NT2/D1 (cell line): ENCODE data around the gene NT5DC3.
A peak's percentile ranks its signal among the peaks of the same experiment; 100 is the strongest.

Source experiments
- DNase-seq: peaks from one replicate; pipeline ENCODE4 v3.0.0-alpha.2; 2011; ENCODE audit warnings: low read depth, low spot score
- H3K27me3 ChIP-seq: 2 replicates; pipeline ENCODE4 v1.6.0; 2011; ENCODE audit warnings: mild to moderate bottlenecking; ENCODE audit not compliant: insufficient read length, insufficient read depth
- H3K36me3 ChIP-seq: 2 replicates; pipeline ENCODE4 v1.6.1; 2011; ENCODE audit warnings: mild to moderate bottlenecking, low read length, mixed read lengths; ENCODE audit not compliant: insufficient read depth, insufficient read length
- H3K4me1 ChIP-seq: 2 replicates; pipeline ENCODE4 v1.5.1; 2011; ENCODE audit not compliant: insufficient read depth, insufficient read length
- H3K4me3 ChIP-seq: 2 replicates; pipeline ENCODE4 v1.5.1; 2011; ENCODE audit warnings: low read depth; ENCODE audit not compliant: insufficient read length
- H3K9ac ChIP-seq: 2 replicates; pipeline ENCODE4 v1.6.0; 2011; ENCODE audit warnings: low read depth; ENCODE audit not compliant: insufficient read length
- H3K9me3 ChIP-seq: 2 replicates; pipeline ENCODE4 v1.5.1; 2011; ENCODE audit warnings: mild to moderate bottlenecking, low read length; ENCODE audit not compliant: insufficient read depth
- SUZ12 ChIP-seq: IDR thresholded peaks from 2 replicates; pipeline ENCODE4 v1.6.1; 2011; ENCODE audit not compliant: insufficient read length, insufficient read depth; ENCODE audit errors: extremely low read depth
- YY1 ChIP-seq: IDR thresholded peaks from 2 replicates; pipeline ENCODE4 v1.6.1; 2011; ENCODE audit not compliant: insufficient read length, insufficient read depth
- ZNF274 ChIP-seq: IDR thresholded peaks from 2 replicates; pipeline ENCODE4 v1.6.1; 2011; ENCODE audit warnings: mild to moderate bottlenecking, low read depth, low read length

NT5DC3 gene

GRCh38 chr12:103751600-103751999 lies 89.4 kb downstream of the NT5DC3 start:
- Histone ChIP-seq H3K9ac (no peak overlapping the region), H3K27me3 (no peaks in the 10 kb centered on the region), H3K4me3 (no peak overlapping the region), H3K9me3 (no peaks in the 10 kb centered on the region), H3K4me1 (peaks cover 4% of the 10 kb centered on the region), H3K36me3 (no peaks in the 10 kb centered on the region)
- DNase-seq, result no peak
- TF ChIP-seq ZNF274, result no peak

- TF ChIP-seq SUZ12 (no peak), ZNF274 (no peak), YY1 (no peak)
- Histone ChIP-seq H3K27me3 (no peaks in the 10 kb centered on the region), H3K9ac (no peak overlapping the region), H3K4me3 (no peak overlapping the region), H3K4me1 (peaks cover 4% of the 10 kb centered on the region), H3K36me3 (no peaks in the 10 kb centered on the region), H3K9me3 (no peaks in the 10 kb centered on the region)
- no peak for DNase-seq
Observed at GRCh38 chr12:103751171-103751570, 89.9 kb downstream of the NT5DC3 start.

GRCh38 chr12:103748875-103749274 lies 92.2 kb downstream of the NT5DC3 start:
- no peaks in the 10 kb centered on the region for H3K9me3 ChIP-seq
- TF ChIP-seq SUZ12, result no peak
- no peak for TF ChIP-seq ZNF274
- TF ChIP-seq YY1, result no peak

GRCh38 chr12:103748002-103748401 lies 93.0 kb downstream of the NT5DC3 start:
- Histone ChIP-seq H3K9me3 (no peaks in the 10 kb centered on the region), H3K4me1 (peaks cover 4% of the 10 kb centered on the region), H3K4me3 (no peak overlapping the region), H3K27me3 (no peaks in the 10 kb centered on the region), H3K36me3 (no peaks in the 10 kb centered on the region), H3K9ac (no peak overlapping the region)
- TF ChIP-seq YY1 (no peak), ZNF274 (no peak), SUZ12 (no peak)
- DNase-seq, result no peak

More at GRCh38 chr12:103748875-103749274, 92.2 kb downstream of the NT5DC3 start:
- DNase-seq, result no peak
- H3K36me3 ChIP-seq, result no peaks in the 10 kb centered on the region
- H3K27me3 ChIP-seq, result no peaks in the 10 kb centered on the region
- no peak overlapping the region for H3K9ac ChIP-seq
- H3K4me1 ChIP-seq, result peaks cover 4% of the 10 kb centered on the region
- no peak overlapping the region for H3K4me3 ChIP-seq

- Histone ChIP-seq H3K4me1 (peaks cover 4% of the 10 kb centered on the region), H3K36me3 (no peaks in the 10 kb centered on the region), H3K9me3 (no peaks in the 10 kb centered on the region), H3K27me3 (no peaks in the 10 kb centered on the region), H3K9ac (no peak overlapping the region), H3K4me3 (no peak overlapping the region)
- TF ChIP-seq SUZ12 (no peak), ZNF274 (no peak), YY1 (no peak)
- DNase-seq, result peak; percentile 48
Observed at GRCh38 chr12:103745962-103746361, 95.1 kb downstream of the NT5DC3 start.

GRCh38 chr12:103743788-103744187 lies 97.2 kb downstream of the NT5DC3 start:
- H3K27me3 ChIP-seq, result no peaks in the 10 kb centered on the region
- TF ChIP-seq YY1, result no peak
- no peak for TF ChIP-seq ZNF274
- TF ChIP-seq SUZ12, result no peak
- DNase-seq, result no peak

GRCh38 chr12:103742349-103742932 lies 98.6 kb downstream of the NT5DC3 start:
- H3K4me3 ChIP-seq, result no peak overlapping the region
- no peaks in the 10 kb centered on the region for H3K27me3 ChIP-seq
- H3K9ac ChIP-seq, result no peak overlapping the region
- H3K9me3 ChIP-seq, result no peaks in the 10 kb centered on the region
- H3K4me1 ChIP-seq, result no peaks in the 10 kb centered on the region
- H3K36me3 ChIP-seq, result no peaks in the 10 kb centered on the region
- no peak for DNase-seq
- TF ChIP-seq SUZ12 (no peak), YY1 (no peak), ZNF274 (no peak)

More at GRCh38 chr12:103743788-103744187, 97.2 kb downstream of the NT5DC3 start:
- H3K4me3 ChIP-seq, result no peak overlapping the region
- no peaks in the 10 kb centered on the region for H3K36me3 ChIP-seq
- H3K9me3 ChIP-seq, result no peaks in the 10 kb centered on the region
- no peak overlapping the region for H3K9ac ChIP-seq
- H3K4me1 ChIP-seq, result peaks cover 4% of the 10 kb centered on the region

GRCh38 chr12:103737881-103738280 lies 103.2 kb downstream of the NT5DC3 start:
- no peak for DNase-seq
- no peak overlapping the region for H3K4me3 ChIP-seq
- H3K27me3 ChIP-seq, result no peaks in the 10 kb centered on the region
- no peaks in the 10 kb centered on the region for H3K4me1 ChIP-seq
- no peaks in the 10 kb centered on the region for H3K9me3 ChIP-seq
- TF ChIP-seq SUZ12 (no peak), ZNF274 (no peak), YY1 (no peak)
- H3K36me3 ChIP-seq, result no peaks in the 10 kb centered on the region
- no peak overlapping the region for H3K9ac ChIP-seq
